Lower lobe of right lung (tissue), 2 donors: Measurements from ENCODE around the gene ALX3. TPM values are rescaled to one million over a fixed set of nuclear protein-coding genes. Genes with fewer than 3 reads are reported as not detected.

Experiments
- ATAC-seq, 2 donors: fragments of 200-7000 bp; cut with Tn5 transposase; one replicate each; pipeline ENCODE4 v1.9.1; 2020 to 2022; ENCODE audit warnings: mild to moderate bottlenecking in 2 of 2, moderate library complexity in 2 of 2
- DNase-seq: peaks from one replicate; pipeline ENCODE4 v3.0.0-alpha.2; 2020
- H3K27ac ChIP-seq: fragments of 200-600 bp; one replicate; pipeline ENCODE4 v1.8.0; 2022
- H3K27me3 ChIP-seq: fragments of 200-600 bp; one replicate; pipeline ENCODE4 v1.8.0; 2022; ENCODE audit warnings: low read depth
- H3K36me3 ChIP-seq: fragments of 200-600 bp; one replicate; pipeline ENCODE4 v1.8.0; 2022; ENCODE audit warnings: mild to moderate bottlenecking
- H3K4me1 ChIP-seq: fragments of 200-600 bp; one replicate; pipeline ENCODE4 v1.8.0; 2022
- H3K4me3 ChIP-seq: fragments of 200-600 bp; one replicate; pipeline ENCODE4 v1.8.0; 2022; ENCODE audit warnings: mild to moderate bottlenecking
- H3K9me3 ChIP-seq: fragments of 200-600 bp; one replicate; pipeline ENCODE4 v1.8.0; 2022
- intact Hi-C: fragments of 100-400 bp; cut with DNase I; formaldehyde crosslinking; loops from one replicate; pipeline ENCODE4 v1.11.0; 2022
- total RNA-seq: library from RNA; stranded (reverse); fragmentation: NEBNext Ultra II Directional; extraction: Animal tissue kit (Norgen Biotek cat#: 25700); gene quantifications from one replicate; pipeline ENCODE4 v1.2.1, GENCODE V29; 2021
- TF ChIP-seq, protein P1 (sequence below): fragments of 200-600 bp; IDR thresholded peaks from one replicate; pipeline ENCODE4 v1.8.0; 2022; ENCODE audit warnings: antibody characterized with exemption, mild to moderate bottlenecking
- donor health status: DM: no; HTN: yes; CAD: no; lungs with severe emphysema.

The ALX3 gene
- total RNA-seq, 1 donor from 2014 or later: not detected

DNA sequence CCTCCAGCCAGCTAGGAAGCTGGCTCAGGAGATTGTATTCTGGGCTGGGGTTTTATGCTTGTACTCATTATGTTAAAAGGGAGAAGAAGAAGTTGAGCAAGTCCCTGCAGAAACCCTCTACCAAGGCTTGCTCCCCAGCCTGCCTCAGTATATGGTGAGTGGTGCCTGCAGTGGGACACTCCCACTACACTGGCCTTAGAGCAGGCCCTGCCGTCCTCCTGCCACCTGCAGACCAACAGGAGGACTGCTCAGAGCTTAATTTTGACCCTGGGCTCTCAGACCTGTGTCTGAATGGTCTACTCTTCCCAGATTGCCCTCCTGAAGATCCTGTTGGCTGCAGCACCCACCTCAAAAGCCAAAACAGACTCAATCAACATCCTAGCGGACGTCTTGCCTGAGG is 23.0 kb downstream of the ALX3 start:
- ATAC-seq: no peak
- no peaks in the 10 kb centered on the region for H3K27me3 ChIP-seq
- TF ChIP-seq, protein P1, sequence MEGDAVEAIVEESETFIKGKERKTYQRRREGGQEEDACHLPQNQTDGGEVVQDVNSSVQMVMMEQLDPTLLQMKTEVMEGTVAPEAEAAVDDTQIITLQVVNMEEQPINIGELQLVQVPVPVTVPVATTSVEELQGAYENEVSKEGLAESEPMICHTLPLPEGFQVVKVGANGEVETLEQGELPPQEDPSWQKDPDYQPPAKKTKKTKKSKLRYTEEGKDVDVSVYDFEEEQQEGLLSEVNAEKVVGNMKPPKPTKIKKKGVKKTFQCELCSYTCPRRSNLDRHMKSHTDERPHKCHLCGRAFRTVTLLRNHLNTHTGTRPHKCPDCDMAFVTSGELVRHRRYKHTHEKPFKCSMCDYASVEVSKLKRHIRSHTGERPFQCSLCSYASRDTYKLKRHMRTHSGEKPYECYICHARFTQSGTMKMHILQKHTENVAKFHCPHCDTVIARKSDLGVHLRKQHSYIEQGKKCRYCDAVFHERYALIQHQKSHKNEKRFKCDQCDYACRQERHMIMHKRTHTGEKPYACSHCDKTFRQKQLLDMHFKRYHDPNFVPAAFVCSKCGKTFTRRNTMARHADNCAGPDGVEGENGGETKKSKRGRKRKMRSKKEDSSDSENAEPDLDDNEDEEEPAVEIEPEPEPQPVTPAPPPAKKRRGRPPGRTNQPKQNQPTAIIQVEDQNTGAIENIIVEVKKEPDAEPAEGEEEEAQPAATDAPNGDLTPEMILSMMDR: no peak
- no peak overlapping the region for H3K4me3 ChIP-seq
- H3K9me3 ChIP-seq: no peaks in the 10 kb centered on the region
- no peak overlapping the region for H3K27ac ChIP-seq
- H3K4me1 ChIP-seq: peaks cover 12% of the 10 kb centered on the region
- intact Hi-C loops: no loop called here
- DNase-seq: no peak
- H3K36me3 ChIP-seq: peaks cover 100% of the 10 kb centered on the region

DNA sequence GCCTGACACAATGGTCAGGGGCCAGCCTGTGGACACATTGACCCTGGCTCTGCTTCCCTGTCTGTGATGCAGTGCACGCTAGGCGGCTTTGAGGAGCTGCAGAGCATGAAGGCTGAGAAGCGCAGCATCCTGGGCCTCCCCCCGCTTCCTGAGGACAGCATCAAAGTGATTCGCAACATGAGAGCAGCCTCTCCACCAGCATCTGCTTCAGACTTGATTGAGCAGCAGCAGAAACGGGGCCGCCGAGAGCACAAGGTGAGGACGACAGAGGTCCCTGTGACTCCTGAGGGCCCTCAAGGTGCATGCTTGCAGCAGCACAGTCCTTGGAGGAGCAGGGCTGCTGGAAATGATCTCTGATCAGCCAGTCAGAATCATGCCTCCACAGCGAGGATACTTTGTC is 27.5 kb downstream of the ALX3 start:
- no peak for ATAC-seq
- no peaks in the 10 kb centered on the region for H3K9me3 ChIP-seq
- H3K36me3 ChIP-seq: peaks cover 100% of the 10 kb centered on the region

DNA sequence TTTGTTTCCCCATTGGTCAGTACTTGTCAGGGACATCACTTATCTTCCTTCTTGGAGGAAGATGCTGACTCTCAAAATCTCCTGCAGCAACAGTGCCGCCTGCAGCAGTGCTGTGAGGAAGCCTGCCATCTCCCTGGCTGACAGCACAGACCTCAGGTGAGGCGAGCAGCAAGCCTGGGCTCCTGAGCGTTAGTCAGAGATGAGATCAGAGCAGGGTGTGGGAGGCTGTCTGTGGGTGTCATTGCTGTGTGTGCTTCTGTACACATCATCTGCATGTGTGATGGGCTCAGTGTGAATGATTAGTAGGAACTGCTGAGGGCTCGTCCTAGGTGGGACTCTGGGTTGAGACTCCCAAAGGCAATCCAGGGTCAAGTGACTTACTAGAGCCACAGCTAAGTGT is 29.9 kb downstream of the ALX3 start:
- Histone ChIP-seq H3K27ac (no peak overlapping the region), H3K4me1 (peaks cover 15% of the 10 kb centered on the region), H3K9me3 (no peaks in the 10 kb centered on the region), H3K27me3 (no peaks in the 10 kb centered on the region), H3K36me3 (peaks cover 82% of the 10 kb centered on the region), H3K4me3 (no peak overlapping the region)
- intact Hi-C loops: no loop called here
- ATAC-seq: no peak
- DNase-seq: no peak
- TF ChIP-seq, protein P1: no peak

More for the DNA sequence above, 27.5 kb downstream of the ALX3 start:
- no peaks in the 10 kb centered on the region for H3K4me1 ChIP-seq
- H3K27ac ChIP-seq: no peak overlapping the region
- no peaks in the 10 kb centered on the region for H3K27me3 ChIP-seq
- TF ChIP-seq, protein P1: no peak
- DNase-seq: no peak
- H3K4me3 ChIP-seq: no peak overlapping the region
- intact Hi-C loops: no loop called here

DNA sequence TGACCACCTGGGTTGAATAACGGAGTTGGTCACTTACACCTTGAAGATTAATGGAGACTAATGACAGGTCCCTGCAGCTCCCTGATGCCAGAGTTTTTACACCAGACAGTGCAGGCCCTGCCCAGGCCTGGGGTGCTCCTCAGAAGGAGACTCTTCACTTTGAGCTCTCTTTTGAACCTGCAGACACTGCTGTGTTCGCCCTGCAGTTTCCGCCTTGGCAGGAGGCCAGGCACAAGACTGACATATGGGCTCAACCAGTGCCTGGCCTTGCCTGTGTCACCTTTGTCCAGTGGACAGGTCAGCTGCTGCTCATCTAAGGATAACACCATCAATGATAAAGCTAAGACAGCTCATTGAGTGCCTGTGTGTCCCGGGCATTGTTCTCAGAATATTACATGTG is 30.8 kb downstream of the ALX3 start:
- TF ChIP-seq, protein P1: no peak
- Histone ChIP-seq H3K4me1 (peaks cover 19% of the 10 kb centered on the region), H3K27me3 (no peaks in the 10 kb centered on the region), H3K27ac (no peak overlapping the region), H3K36me3 (peaks cover 73% of the 10 kb centered on the region), H3K4me3 (no peak overlapping the region), H3K9me3 (no peaks in the 10 kb centered on the region)
- intact Hi-C loops: no loop called here
- no peak for ATAC-seq
- no peak for DNase-seq

DNA sequence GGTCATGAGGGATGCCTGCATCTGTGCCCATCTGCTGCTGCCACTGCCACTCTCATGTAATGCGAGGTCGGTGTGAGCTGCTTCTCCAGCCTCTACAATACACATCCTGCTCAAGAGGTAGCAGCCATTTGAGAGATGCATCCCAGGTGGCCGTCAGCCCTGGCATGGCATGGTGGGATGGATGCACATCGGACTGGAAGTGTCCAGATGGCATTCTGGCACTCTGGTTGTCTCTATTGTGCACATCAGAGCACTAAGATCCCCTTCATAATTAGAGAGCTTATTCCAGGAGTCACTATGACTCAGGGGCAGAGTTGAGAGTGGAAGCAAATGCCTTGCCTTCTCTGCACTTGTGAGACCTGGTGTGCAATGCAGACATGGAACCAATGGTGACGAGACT is 32.2 kb downstream of the ALX3 start:
- Histone ChIP-seq H3K4me1 (peaks cover 19% of the 10 kb centered on the region), H3K36me3 (peaks cover 60% of the 10 kb centered on the region)

More for the DNA sequence above, 32.2 kb downstream of the ALX3 start:
- TF ChIP-seq, protein P1: no peak
- Histone ChIP-seq H3K4me3 (no peak overlapping the region), H3K27me3 (no peaks in the 10 kb centered on the region), H3K9me3 (no peaks in the 10 kb centered on the region), H3K27ac (no peak overlapping the region)
- intact Hi-C loops: no loop called here
- no peak for ATAC-seq
- DNase-seq: no peak
